WTC11 (cell line): ENCODE results near the gene RAPGEF2. TPM values are rescaled to one million over a fixed set of nuclear protein-coding genes. Genes with fewer than 3 reads are reported as not detected.

Experiments
- ATAC-seq: fragments of 200-7000 bp; cut with Tn5 transposase; 2 replicates; pipeline ENCODE4 v1.10.0; 2021; ENCODE audit warnings: mild to moderate bottlenecking, moderate library complexity
- CTCF ChIA-PET: fragments of 300-600 bp; sonication (Branson Sonifier 250); formaldehyde crosslinking; loops from one replicate; lab custom pipeline; 2021; ENCODE audit warnings: antibody characterized with exemption; lab: Charles Lee
- POLR2A ChIA-PET: fragments of 350-600 bp; sonication (Branson Sonifier 250); formaldehyde crosslinking; loops from one replicate; lab custom pipeline; 2021; ENCODE audit warnings: antibody characterized with exemption; lab: Charles Lee
- DNase-seq: peaks from one replicate; pipeline ENCODE4 v3.0.0; 2021; ENCODE audit warnings: low spot score
- H3K27ac Mint-ChIP-seq: 2 replicates; pipeline ENCODE4 v1.8.0; 2021; ENCODE audit warnings: mixed read lengths
- H3K27me3 Mint-ChIP-seq: 2 replicates; pipeline ENCODE4 v1.8.0; 2021; ENCODE audit warnings: low read depth, mild to moderate bottlenecking, moderate library complexity, mixed read lengths
- H3K36me3 Mint-ChIP-seq: 2 replicates; pipeline ENCODE4 v1.8.0; 2021; ENCODE audit warnings: mixed read lengths
- H3K4me1 Mint-ChIP-seq: 2 replicates; pipeline ENCODE4 v1.8.0; 2022; ENCODE audit warnings: mixed read lengths
- H3K4me3 Mint-ChIP-seq: 2 replicates; pipeline ENCODE4 v1.8.0; 2021; ENCODE audit warnings: mild to moderate bottlenecking, moderate library complexity, mixed read lengths
- H3K9me3 Mint-ChIP-seq: 2 replicates; pipeline ENCODE4 v1.8.0; 2021; ENCODE audit warnings: mixed read lengths
- ATF1 ChIP-seq: sonication (generic); formaldehyde crosslinking; IDR thresholded peaks from 2 replicates; pipeline ENCODE4 v1.8.1; 2023; ENCODE audit warnings: mild to moderate bottlenecking, moderate library complexity, missing genetic modification reagents
- CBFB ChIP-seq: sonication (generic); formaldehyde crosslinking; IDR thresholded peaks from 2 replicates; pipeline ENCODE4 v1.8.1; 2022; ENCODE audit warnings: mild to moderate bottlenecking, low read depth, missing genetic modification reagents
- EMX1 ChIP-seq: fragments of 250-450 bp; sonication (Bioruptor Pico); IDR thresholded peaks from 2 replicates; pipeline ENCODE4 v1.8.0; 2021; ENCODE audit warnings: mild to moderate bottlenecking
- ESRRA ChIP-seq: sonication (generic); formaldehyde crosslinking; IDR thresholded peaks from 2 replicates; pipeline ENCODE4 v1.8.1; 2022; ENCODE audit warnings: mild to moderate bottlenecking, missing genetic modification reagents, borderline replicate concordance
- GABPB1 ChIP-seq: sonication (generic); formaldehyde crosslinking; IDR thresholded peaks from 2 replicates; pipeline ENCODE4 v1.8.1; 2023; ENCODE audit warnings: mild to moderate bottlenecking, missing genetic modification reagents
- HMGA2 ChIP-seq: fragments of 250-450 bp; sonication (Bioruptor Pico); IDR thresholded peaks from 2 replicates; pipeline ENCODE4 v1.4.0; 2021; ENCODE audit warnings: mild to moderate bottlenecking, moderate library complexity
- MYBL2 ChIP-seq: sonication (generic); formaldehyde crosslinking; IDR thresholded peaks from 2 replicates; pipeline ENCODE4 v1.8.1; 2023; ENCODE audit warnings: mild to moderate bottlenecking, moderate library complexity, missing genetic modification reagents
- NR3C1 ChIP-seq: sonication (generic); formaldehyde crosslinking; conservative IDR thresholded peaks from 2 replicates; pipeline ENCODE4 v1.8.1; 2023; ENCODE audit warnings: low read depth, mild to moderate bottlenecking, missing genetic modification reagents
- RORB ChIP-seq: fragments of 250-450 bp; sonication (Bioruptor Pico); IDR thresholded peaks from 2 replicates; pipeline ENCODE4 v1.9.0; 2021; ENCODE audit warnings: mild to moderate bottlenecking
- SP1 ChIP-seq: sonication (generic); formaldehyde crosslinking; conservative IDR thresholded peaks from 2 replicates; pipeline ENCODE4 v1.8.1; 2022; ENCODE audit warnings: missing genetic modification reagents
- TEAD1 ChIP-seq: sonication (generic); formaldehyde crosslinking; IDR thresholded peaks from 2 replicates; pipeline ENCODE4 v1.8.0; 2022; ENCODE audit warnings: mild to moderate bottlenecking, missing genetic modification reagents
- ZNF138 ChIP-seq: sonication (generic); formaldehyde crosslinking; conservative IDR thresholded peaks from 2 replicates; pipeline ENCODE4 v1.8.1; 2022; ENCODE audit warnings: mild to moderate bottlenecking, moderate library complexity, missing genetic modification reagents
- ZNF317 ChIP-seq: sonication (generic); formaldehyde crosslinking; IDR thresholded peaks from 2 replicates; pipeline ENCODE4 v1.8.1; 2023; ENCODE audit warnings: low read depth, mild to moderate bottlenecking, moderate library complexity, missing genetic modification reagents, borderline replicate concordance
- total RNA-seq: library from RNA; stranded (reverse); gene quantifications from 3 replicates; pipeline ENCODE4 v1.2.3, GENCODE V29; 2021
- TF ChIP-seq, protein P1 (sequence below): sonication (generic); formaldehyde crosslinking; IDR thresholded peaks from 2 replicates; pipeline ENCODE4 v1.8.0; 2022; ENCODE audit warnings: mild to moderate bottlenecking, missing genetic modification reagents
- TF ChIP-seq, protein P2 (sequence below): sonication (generic); formaldehyde crosslinking; IDR thresholded peaks from 2 replicates; pipeline ENCODE4 v1.8.1; 2022; ENCODE audit warnings: mild to moderate bottlenecking, moderate library complexity, missing genetic modification reagents
- TF ChIP-seq, protein P3 (sequence below): sonication (generic); formaldehyde crosslinking; IDR thresholded peaks from 2 replicates; pipeline ENCODE4 v1.8.1; 2022; ENCODE audit warnings: mild to moderate bottlenecking, missing genetic modification reagents, moderate library complexity, borderline replicate concordance
- TF ChIP-seq, protein P4 (sequence below): fragments of 250-450 bp; sonication (Bioruptor Pico); IDR thresholded peaks from 2 replicates; pipeline ENCODE4 v1.9.0; 2021; ENCODE audit warnings: mild to moderate bottlenecking, borderline replicate concordance
- TF ChIP-seq, protein P5 (sequence below): fragments of 200-600 bp; IDR thresholded peaks from 2 replicates; pipeline ENCODE4 v1.8.0; 2022; ENCODE audit warnings: antibody characterized with exemption
- TF ChIP-seq, protein P6 (sequence below): sonication (generic); formaldehyde crosslinking; IDR thresholded peaks from 2 replicates; pipeline ENCODE4 v1.8.0; 2023; ENCODE audit warnings: missing genetic modification reagents, mild to moderate bottlenecking, borderline replicate concordance

Gene RAPGEF2
- total RNA-seq, 1 experiment from 2014 or later = 40.6 TPM

DNA sequence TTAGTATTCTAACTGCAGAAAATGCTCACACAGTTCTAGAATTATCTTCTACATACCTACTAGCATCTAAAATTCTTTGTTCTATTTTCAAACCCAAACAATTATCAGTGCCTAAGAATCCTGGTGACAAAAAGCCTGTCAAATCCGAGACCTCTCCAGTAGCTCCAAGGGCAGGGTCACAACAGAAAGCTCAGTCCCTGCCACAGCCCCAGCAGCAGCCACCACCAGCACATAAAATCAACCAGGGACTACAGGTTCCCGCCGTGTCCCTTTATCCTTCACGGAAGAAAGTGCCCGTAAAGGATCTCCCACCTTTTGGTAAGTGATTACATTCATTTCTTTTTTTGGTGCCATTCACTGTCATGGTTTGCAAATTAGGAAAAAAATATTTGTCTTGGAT is 243.8 kb downstream of the RAPGEF2 start:
- Mint-ChIP-seq H3K4me1 (no peaks in the 10 kb centered on the region), H3K9me3 (no peaks in the 10 kb centered on the region), H3K36me3 (peaks cover 36% of the 10 kb centered on the region), H3K27me3 (no peaks in the 10 kb centered on the region), H3K27ac (no peak overlapping the region), H3K4me3 (no peak overlapping the region)
- TF ChIP-seq ESRRA (CRISPR knock-in tag) (no peak), GABPB1 (CRISPR knock-in tag) (no peak), ATF1 (CRISPR knock-in tag) (no peak), EMX1 (no peak), HMGA2 (CRISPR knock-in tag) (no peak), NR3C1 (CRISPR knock-in tag) (no peak)
- ATAC-seq (no peak), DNase-seq (no peak)
- ChIA-PET CTCF (no interaction called here), POLR2A (no interaction called here)

DNA sequence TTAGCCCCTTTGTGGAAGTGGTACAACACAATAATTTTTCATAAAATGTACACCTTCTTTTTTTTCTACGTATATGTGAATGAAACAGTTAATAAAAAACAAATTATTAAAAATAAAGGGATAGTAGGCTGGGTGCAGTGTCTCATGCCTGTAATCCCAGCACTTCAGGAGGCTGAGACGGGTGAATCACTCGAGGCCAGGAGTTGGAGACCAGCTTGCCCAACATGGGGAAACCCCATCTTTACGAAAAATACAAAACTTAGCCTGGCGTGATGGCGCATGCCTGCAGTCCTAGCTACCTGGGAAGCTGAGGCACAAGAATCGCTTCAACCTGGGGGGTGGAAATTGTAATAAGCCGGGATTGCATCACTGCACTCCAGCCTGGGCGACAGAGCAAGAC is 244.9 kb downstream of the RAPGEF2 start:
- no peaks in the 10 kb centered on the region for H3K9me3 Mint-ChIP-seq
- H3K27ac Mint-ChIP-seq = no peak overlapping the region
- CTCF ChIA-PET = no interaction called here
- H3K4me1 Mint-ChIP-seq = no peaks in the 10 kb centered on the region
- DNase-seq (no peak), ATAC-seq (no peak)
- peaks cover 36% of the 10 kb centered on the region for H3K36me3 Mint-ChIP-seq
- H3K4me3 Mint-ChIP-seq = no peak overlapping the region
- H3K27me3 Mint-ChIP-seq = no peaks in the 10 kb centered on the region
- POLR2A ChIA-PET = no interaction called here
- TF ChIP-seq, protein P1, sequence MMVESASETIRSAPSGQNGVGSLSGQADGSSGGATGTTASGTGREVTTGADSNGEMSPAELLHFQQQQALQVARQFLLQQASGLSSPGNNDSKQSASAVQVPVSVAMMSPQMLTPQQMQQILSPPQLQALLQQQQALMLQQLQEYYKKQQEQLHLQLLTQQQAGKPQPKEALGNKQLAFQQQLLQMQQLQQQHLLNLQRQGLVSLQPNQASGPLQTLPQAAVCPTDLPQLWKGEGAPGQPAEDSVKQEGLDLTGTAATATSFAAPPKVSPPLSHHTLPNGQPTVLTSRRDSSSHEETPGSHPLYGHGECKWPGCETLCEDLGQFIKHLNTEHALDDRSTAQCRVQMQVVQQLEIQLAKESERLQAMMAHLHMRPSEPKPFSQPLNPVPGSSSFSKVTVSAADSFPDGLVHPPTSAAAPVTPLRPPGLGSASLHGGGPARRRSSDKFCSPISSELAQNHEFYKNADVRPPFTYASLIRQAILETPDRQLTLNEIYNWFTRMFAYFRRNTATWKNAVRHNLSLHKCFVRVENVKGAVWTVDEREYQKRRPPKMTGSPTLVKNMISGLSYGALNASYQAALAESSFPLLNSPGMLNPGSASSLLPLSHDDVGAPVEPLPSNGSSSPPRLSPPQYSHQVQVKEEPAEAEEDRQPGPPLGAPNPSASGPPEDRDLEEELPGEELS (CRISPR knock-in tag) = no peak
- no peak for TF ChIP-seq ZNF138 (CRISPR knock-in tag)
- TF ChIP-seq TEAD1 (CRISPR knock-in tag) = no peak
- no peak for TF ChIP-seq CBFB (CRISPR knock-in tag)
- TF ChIP-seq GABPB1 (CRISPR knock-in tag) = no peak
- TF ChIP-seq HMGA2 (CRISPR knock-in tag) = no peak
- TF ChIP-seq ZNF317 (CRISPR knock-in tag) = no peak
- TF ChIP-seq RORB (CRISPR knock-in tag) = no peak
- TF ChIP-seq, protein P2, sequence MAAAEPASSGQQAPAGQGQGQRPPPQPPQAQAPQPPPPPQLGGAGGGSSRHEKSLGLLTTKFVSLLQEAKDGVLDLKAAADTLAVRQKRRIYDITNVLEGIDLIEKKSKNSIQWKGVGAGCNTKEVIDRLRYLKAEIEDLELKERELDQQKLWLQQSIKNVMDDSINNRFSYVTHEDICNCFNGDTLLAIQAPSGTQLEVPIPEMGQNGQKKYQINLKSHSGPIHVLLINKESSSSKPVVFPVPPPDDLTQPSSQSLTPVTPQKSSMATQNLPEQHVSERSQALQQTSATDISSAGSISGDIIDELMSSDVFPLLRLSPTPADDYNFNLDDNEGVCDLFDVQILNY (CRISPR knock-in tag) = no peak
- TF ChIP-seq, protein P3, sequence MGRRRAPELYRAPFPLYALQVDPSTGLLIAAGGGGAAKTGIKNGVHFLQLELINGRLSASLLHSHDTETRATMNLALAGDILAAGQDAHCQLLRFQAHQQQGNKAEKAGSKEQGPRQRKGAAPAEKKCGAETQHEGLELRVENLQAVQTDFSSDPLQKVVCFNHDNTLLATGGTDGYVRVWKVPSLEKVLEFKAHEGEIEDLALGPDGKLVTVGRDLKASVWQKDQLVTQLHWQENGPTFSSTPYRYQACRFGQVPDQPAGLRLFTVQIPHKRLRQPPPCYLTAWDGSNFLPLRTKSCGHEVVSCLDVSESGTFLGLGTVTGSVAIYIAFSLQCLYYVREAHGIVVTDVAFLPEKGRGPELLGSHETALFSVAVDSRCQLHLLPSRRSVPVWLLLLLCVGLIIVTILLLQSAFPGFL = no peak
- TF ChIP-seq, protein P4, sequence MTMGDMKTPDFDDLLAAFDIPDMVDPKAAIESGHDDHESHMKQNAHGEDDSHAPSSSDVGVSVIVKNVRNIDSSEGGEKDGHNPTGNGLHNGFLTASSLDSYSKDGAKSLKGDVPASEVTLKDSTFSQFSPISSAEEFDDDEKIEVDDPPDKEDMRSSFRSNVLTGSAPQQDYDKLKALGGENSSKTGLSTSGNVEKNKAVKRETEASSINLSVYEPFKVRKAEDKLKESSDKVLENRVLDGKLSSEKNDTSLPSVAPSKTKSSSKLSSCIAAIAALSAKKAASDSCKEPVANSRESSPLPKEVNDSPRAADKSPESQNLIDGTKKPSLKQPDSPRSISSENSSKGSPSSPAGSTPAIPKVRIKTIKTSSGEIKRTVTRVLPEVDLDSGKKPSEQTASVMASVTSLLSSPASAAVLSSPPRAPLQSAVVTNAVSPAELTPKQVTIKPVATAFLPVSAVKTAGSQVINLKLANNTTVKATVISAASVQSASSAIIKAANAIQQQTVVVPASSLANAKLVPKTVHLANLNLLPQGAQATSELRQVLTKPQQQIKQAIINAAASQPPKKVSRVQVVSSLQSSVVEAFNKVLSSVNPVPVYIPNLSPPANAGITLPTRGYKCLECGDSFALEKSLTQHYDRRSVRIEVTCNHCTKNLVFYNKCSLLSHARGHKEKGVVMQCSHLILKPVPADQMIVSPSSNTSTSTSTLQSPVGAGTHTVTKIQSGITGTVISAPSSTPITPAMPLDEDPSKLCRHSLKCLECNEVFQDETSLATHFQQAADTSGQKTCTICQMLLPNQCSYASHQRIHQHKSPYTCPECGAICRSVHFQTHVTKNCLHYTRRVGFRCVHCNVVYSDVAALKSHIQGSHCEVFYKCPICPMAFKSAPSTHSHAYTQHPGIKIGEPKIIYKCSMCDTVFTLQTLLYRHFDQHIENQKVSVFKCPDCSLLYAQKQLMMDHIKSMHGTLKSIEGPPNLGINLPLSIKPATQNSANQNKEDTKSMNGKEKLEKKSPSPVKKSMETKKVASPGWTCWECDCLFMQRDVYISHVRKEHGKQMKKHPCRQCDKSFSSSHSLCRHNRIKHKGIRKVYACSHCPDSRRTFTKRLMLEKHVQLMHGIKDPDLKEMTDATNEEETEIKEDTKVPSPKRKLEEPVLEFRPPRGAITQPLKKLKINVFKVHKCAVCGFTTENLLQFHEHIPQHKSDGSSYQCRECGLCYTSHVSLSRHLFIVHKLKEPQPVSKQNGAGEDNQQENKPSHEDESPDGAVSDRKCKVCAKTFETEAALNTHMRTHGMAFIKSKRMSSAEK (CRISPR knock-in tag) = no peak
- no peak for TF ChIP-seq SP1 (CRISPR knock-in tag)
- no peak for TF ChIP-seq NR3C1 (CRISPR knock-in tag)
- no peak for TF ChIP-seq MYBL2 (CRISPR knock-in tag)
- TF ChIP-seq, protein P5, sequence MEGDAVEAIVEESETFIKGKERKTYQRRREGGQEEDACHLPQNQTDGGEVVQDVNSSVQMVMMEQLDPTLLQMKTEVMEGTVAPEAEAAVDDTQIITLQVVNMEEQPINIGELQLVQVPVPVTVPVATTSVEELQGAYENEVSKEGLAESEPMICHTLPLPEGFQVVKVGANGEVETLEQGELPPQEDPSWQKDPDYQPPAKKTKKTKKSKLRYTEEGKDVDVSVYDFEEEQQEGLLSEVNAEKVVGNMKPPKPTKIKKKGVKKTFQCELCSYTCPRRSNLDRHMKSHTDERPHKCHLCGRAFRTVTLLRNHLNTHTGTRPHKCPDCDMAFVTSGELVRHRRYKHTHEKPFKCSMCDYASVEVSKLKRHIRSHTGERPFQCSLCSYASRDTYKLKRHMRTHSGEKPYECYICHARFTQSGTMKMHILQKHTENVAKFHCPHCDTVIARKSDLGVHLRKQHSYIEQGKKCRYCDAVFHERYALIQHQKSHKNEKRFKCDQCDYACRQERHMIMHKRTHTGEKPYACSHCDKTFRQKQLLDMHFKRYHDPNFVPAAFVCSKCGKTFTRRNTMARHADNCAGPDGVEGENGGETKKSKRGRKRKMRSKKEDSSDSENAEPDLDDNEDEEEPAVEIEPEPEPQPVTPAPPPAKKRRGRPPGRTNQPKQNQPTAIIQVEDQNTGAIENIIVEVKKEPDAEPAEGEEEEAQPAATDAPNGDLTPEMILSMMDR = no peak
- TF ChIP-seq, protein P6, sequence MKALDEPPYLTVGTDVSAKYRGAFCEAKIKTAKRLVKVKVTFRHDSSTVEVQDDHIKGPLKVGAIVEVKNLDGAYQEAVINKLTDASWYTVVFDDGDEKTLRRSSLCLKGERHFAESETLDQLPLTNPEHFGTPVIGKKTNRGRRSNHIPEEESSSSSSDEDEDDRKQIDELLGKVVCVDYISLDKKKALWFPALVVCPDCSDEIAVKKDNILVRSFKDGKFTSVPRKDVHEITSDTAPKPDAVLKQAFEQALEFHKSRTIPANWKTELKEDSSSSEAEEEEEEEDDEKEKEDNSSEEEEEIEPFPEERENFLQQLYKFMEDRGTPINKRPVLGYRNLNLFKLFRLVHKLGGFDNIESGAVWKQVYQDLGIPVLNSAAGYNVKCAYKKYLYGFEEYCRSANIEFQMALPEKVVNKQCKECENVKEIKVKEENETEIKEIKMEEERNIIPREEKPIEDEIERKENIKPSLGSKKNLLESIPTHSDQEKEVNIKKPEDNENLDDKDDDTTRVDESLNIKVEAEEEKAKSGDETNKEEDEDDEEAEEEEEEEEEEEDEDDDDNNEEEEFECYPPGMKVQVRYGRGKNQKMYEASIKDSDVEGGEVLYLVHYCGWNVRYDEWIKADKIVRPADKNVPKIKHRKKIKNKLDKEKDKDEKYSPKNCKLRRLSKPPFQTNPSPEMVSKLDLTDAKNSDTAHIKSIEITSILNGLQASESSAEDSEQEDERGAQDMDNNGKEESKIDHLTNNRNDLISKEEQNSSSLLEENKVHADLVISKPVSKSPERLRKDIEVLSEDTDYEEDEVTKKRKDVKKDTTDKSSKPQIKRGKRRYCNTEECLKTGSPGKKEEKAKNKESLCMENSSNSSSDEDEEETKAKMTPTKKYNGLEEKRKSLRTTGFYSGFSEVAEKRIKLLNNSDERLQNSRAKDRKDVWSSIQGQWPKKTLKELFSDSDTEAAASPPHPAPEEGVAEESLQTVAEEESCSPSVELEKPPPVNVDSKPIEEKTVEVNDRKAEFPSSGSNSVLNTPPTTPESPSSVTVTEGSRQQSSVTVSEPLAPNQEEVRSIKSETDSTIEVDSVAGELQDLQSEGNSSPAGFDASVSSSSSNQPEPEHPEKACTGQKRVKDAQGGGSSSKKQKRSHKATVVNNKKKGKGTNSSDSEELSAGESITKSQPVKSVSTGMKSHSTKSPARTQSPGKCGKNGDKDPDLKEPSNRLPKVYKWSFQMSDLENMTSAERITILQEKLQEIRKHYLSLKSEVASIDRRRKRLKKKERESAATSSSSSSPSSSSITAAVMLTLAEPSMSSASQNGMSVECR (CRISPR knock-in tag) = no peak
